ENCODE data around the gene CD302.
A peak's percentile ranks its signal among the peaks of the same experiment; 100 is the strongest.
"Not testable (repeated sequence)": the region's sequence is repeated elsewhere in the genome, so short reads cannot be mapped to it uniquely, and the experiment has no call there.

CD302 gene

DNA sequence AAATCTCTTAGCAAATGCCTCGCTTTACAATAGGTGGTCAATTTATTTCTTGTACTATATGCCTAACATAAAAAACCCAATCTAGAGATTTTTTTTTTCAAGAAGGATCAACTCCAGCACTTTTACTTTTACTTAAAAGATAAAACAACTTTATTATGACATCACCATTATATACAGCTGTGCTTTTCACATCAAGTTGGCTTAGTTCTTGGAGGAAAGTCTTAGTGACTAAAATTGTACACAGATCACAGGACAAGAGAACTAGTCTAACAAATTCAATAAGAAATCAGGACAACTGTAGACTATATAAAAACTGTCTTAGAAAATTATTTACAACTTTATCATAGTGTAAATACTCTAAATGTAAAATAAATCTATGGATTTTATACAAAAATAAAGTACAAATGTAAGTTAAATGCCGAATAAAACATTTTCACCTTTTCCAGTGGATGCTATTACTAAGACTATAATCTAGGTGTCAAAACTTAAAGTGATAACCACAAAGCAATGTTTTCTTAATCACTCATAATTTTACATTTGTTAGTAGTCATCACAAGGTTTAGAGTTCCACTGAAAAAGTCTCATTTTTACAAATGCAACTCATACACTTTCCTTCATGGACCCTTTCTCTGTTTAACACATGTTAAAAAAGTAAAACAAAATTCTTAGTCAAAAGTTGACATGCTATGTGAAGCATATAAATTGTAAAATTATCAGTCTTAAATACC is 5.4 kb upstream of the CD302 start:
- peaks cover 19% of the 10 kb centered on the region for H3K4me1 Mint-ChIP-seq (ENCODE audit: low read depth)
- H3K27ac Mint-ChIP-seq = no peak overlapping the region
- no peaks in the 10 kb centered on the region for H3K9me3 Mint-ChIP-seq (ENCODE audit: low read depth)
- no peak overlapping the region for H3K4me3 Mint-ChIP-seq
- H3K36me3 Mint-ChIP-seq = peaks cover 22% of the 10 kb centered on the region
- H3K27me3 Mint-ChIP-seq = peaks cover 4% of the 10 kb centered on the region

GRCh38 chr2:159802673-159803072 is 4.7 kb upstream of the CD302 start:
- Mint-ChIP-seq H3K36me3 (peaks cover 22% of the 10 kb centered on the region), H3K9me3 (ENCODE audit: low read depth) (no peaks in the 10 kb centered on the region), H3K4me3 (no peak overlapping the region), H3K4me1 (ENCODE audit: low read depth) (peaks cover 22% of the 10 kb centered on the region), H3K27me3 (peaks cover 5% of the 10 kb centered on the region), H3K27ac (no peak overlapping the region)

GRCh38 chr2:159799833-159800232 is 1.8 kb upstream of the CD302 start:
- Mint-ChIP-seq H3K4me1 (ENCODE audit: low read depth) (peaks cover 31% of the 10 kb centered on the region), H3K27ac (no peak overlapping the region), H3K27me3 (peaks cover 8% of the 10 kb centered on the region), H3K4me3 (no peak overlapping the region), H3K36me3 (peaks cover 9% of the 10 kb centered on the region), H3K9me3 (ENCODE audit: low read depth) (no peaks in the 10 kb centered on the region)

DNA sequence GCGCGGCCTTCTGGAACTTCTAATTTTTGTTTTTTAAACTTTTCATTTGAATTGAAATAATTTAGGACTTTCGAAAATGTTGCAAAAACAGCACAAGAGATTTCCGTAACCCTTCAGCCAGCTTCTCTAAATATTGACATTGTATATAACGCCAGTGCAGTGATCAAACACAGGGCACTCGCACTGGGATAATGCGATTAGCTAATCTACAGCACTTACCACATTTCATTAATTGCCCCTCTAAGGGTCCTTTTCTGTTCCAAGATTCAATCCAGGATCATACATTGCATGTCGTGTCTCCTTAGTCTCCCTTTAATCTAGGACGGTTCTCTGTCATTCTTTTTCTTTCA is 343 bp upstream of the CD302 start:
- Mint-ChIP-seq H3K9me3 (ENCODE audit: low read depth) (no peaks in the 10 kb centered on the region), H3K27ac (peak overlapping the region; percentile 64), H3K4me3 (peak overlapping the region; percentile 87), H3K36me3 (peaks cover 5% of the 10 kb centered on the region), H3K4me1 (ENCODE audit: low read depth) (peaks cover 29% of the 10 kb centered on the region), H3K27me3 (peaks cover 8% of the 10 kb centered on the region)

DNA sequence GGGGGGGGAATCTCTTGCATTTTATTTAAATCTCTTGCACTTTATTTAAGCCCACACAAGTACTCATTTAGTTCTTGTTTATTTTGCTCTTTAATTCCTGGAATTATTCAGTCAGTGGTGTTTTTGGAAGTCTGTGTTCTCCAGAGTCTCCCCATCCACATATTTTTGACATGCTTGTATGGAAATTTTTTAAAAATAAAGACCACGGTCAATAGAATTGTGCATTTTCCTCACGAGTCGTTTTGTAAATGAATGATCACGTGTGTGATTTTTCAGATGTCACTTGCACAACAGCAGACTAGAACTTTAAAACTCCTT is 824 bp downstream of the CD302 start:
- Mint-ChIP-seq H3K4me1 (ENCODE audit: low read depth) (peaks cover 23% of the 10 kb centered on the region), H3K4me3 (peak overlapping the region; percentile 83), H3K27me3 (peaks cover 8% of the 10 kb centered on the region), H3K27ac (no peak overlapping the region), H3K36me3 (peaks cover 5% of the 10 kb centered on the region), H3K9me3 (ENCODE audit: low read depth) (no peaks in the 10 kb centered on the region)

DNA sequence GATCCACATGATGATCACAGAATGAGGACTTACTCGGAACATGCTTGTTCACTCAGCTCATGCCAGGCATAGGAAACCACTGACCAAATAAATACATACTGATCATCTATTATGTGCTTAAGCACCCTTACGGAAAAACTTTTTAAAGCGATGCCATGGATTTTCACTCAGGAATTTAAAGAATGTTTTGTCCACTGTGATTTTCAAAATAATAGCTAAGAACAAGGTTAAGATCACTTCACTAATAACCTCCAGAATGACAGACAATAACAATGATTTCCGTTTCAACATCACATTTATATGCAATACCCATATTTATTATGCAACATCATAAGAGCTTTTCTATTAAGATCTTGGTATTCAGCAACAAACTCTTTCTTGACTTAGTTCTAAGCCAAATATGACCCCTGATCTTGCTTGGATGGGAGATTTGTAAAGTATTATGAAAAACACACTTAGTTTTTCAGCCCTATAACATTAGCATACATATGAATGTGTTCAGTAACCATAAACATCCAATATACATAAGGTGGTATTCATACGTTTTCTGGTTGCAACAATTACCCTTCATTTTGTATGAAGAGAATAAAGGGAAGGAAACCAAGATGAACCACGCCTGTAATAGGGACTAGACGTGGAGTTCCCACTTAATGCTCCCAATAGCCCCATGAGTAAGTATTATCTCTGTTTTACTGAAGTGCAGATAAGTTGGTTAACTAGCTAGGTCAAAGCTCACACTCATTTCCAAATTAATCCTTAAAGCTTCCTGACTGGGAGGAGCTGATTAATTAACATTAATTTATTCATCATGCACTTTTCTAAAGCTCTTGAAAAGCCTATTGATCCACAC is 1.9 kb downstream of the CD302 start:
- H3K9me3 Mint-ChIP-seq (ENCODE audit: low read depth) = no peaks in the 10 kb centered on the region
- H3K36me3 Mint-ChIP-seq = peaks cover 2% of the 10 kb centered on the region
- peaks cover 16% of the 10 kb centered on the region for H3K4me1 Mint-ChIP-seq (ENCODE audit: low read depth)
- H3K27me3 Mint-ChIP-seq = peaks cover 8% of the 10 kb centered on the region
- H3K4me3 Mint-ChIP-seq = peak overlapping the region; percentile 83
- H3K27ac Mint-ChIP-seq = no peak overlapping the region

DNA sequence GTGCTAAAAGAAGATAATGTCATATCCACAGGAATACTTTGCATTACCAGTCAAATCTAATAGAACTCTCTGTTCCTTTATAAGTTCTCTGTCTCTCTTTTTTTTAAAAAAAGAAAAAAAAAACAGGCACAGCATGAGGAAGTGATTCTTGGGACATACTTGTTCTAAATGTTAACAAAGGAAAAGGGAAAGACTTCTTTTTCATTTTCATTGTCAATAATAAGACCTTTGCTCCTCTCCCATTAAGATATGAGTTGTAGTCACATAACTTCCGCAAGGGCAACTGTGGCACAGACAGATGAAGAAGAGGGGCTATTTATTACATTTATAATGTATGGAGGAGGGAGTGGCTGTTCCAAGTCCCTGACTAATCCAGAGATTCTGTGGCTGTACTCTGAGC is 4.7 kb downstream of the CD302 start:
- peaks cover 11% of the 10 kb centered on the region for H3K4me1 Mint-ChIP-seq (ENCODE audit: low read depth)
- peaks cover 3% of the 10 kb centered on the region for H3K27me3 Mint-ChIP-seq
- no peak overlapping the region for H3K4me3 Mint-ChIP-seq

DNA sequence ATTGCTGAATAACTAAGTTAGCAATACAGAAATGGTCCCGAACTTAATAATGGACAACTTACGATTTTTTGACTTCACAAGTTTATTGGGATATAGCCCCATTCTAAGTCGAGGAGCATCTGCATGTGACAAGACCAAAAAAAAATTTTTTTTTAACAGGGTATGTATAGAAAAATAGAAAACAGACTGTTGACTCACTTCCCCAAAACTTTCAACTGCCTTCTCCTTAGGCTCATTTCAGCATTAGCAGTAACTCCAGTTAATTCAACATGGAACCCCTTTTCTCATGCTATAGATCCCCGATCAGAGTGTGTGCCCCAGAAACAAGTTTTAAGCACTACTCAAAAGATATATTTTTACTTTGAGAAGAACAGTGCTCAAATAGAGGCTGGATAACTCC is 5.4 kb downstream of the CD302 start:
- Mint-ChIP-seq H3K4me1 (ENCODE audit: low read depth) (peaks cover 7% of the 10 kb centered on the region), H3K27me3 (peaks cover 2% of the 10 kb centered on the region), H3K9me3 (ENCODE audit: low read depth) (no peaks in the 10 kb centered on the region), H3K27ac (no peak overlapping the region), H3K36me3 (no peaks in the 10 kb centered on the region), H3K4me3 (no peak overlapping the region)

More for the DNA sequence above, 4.7 kb downstream of the CD302 start:
- Mint-ChIP-seq H3K9me3 (ENCODE audit: low read depth) (no peaks in the 10 kb centered on the region), H3K27ac (no peak overlapping the region), H3K36me3 (no peaks in the 10 kb centered on the region)

DNA sequence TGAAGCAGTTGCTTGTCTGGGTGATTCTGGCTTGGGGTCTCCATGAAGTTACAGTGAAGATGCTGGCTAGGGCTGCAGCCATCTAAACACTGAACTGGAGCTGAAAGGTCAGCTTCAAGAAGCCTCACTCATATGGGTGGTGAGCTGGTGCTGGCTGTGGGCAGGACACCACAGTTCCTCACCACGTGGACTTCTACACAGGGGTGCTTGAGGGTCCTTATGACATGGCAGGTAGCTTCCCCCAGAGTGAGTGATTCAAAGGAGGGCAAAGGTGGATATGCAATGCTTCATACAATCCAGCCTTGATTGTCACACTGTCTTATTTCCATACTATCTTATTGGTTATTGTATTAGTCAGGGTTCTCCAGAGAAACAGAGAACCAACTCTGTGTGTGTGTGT is 6.0 kb downstream of the CD302 start:
- no peaks in the 10 kb centered on the region for H3K9me3 Mint-ChIP-seq (ENCODE audit: low read depth)
- H3K4me1 Mint-ChIP-seq (ENCODE audit: low read depth) = peaks cover 3% of the 10 kb centered on the region
- H3K4me3 Mint-ChIP-seq = no peak overlapping the region
- peaks cover 2% of the 10 kb centered on the region for H3K27me3 Mint-ChIP-seq
- H3K27ac Mint-ChIP-seq = no peak overlapping the region
- no peaks in the 10 kb centered on the region for H3K36me3 Mint-ChIP-seq

DNA sequence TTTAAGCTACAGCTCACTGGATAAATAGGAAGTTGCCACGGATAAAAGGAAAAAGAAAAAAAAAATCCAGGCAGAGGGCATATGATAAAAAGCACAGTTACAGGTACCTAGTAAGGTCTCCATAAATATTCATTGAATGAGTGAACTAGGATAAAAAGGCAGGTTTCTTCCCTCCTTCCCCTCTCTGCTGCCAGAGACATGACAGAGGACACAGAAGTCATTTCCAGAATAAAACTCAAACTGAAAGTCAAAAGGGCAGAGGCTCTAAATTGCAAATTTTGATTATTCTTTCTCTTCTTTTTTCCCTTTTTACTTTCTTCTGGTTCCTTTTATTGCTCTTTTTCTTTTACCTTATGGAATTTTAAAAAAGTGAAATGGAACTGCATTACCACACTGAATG is 7.7 kb downstream of the CD302 start:
- Mint-ChIP-seq H3K4me3 (no peak overlapping the region), H3K27ac (no peak overlapping the region), H3K4me1 (ENCODE audit: low read depth) (no peaks in the 10 kb centered on the region), H3K9me3 (ENCODE audit: low read depth) (no peaks in the 10 kb centered on the region), H3K36me3 (no peaks in the 10 kb centered on the region), H3K27me3 (no peaks in the 10 kb centered on the region)

- no peaks in the 10 kb centered on the region for H3K36me3 Mint-ChIP-seq
Observed at GRCh38 chr2:159788253-159788652, 9.8 kb downstream of the CD302 start.

DNA sequence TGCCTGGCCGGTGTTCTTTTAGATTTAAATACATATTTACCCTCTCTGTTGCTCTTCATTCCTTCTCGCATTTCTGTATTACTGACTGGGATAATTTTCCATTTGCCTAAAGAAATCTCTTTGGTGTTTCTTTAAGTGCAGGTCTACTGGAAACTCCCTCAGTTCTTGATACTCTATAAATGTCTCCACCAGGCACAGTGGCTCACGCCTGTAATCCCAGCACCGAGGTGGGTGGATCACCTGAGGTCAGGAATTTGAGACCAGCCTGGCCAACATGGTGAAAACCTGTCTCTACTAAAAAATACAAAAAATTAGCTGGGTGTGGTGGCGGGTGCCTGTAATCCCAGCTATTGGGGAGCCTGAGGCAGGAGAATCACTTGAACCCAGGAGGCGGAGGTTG is 10.4 kb downstream of the CD302 start:
- H3K4me3 Mint-ChIP-seq; H3K27ac Mint-ChIP-seq; H3K27me3 Mint-ChIP-seq; H3K4me1 Mint-ChIP-seq (ENCODE audit: low read depth); H3K9me3 Mint-ChIP-seq (ENCODE audit: low read depth); H3K36me3 Mint-ChIP-seq: not testable (repeated sequence)

More at GRCh38 chr2:159788253-159788652, 9.8 kb downstream of the CD302 start:
- H3K9me3 Mint-ChIP-seq (ENCODE audit: low read depth) = no peaks in the 10 kb centered on the region
- H3K4me1 Mint-ChIP-seq (ENCODE audit: low read depth) = no peaks in the 10 kb centered on the region
- no peaks in the 10 kb centered on the region for H3K27me3 Mint-ChIP-seq
- H3K27ac Mint-ChIP-seq = no peak overlapping the region
- H3K4me3 Mint-ChIP-seq = no peak overlapping the region

- H3K27ac Mint-ChIP-seq = no peak overlapping the region
- no peaks in the 10 kb centered on the region for H3K9me3 Mint-ChIP-seq (ENCODE audit: low read depth)
- H3K4me3 Mint-ChIP-seq = no peak overlapping the region
- no peaks in the 10 kb centered on the region for H3K27me3 Mint-ChIP-seq
- no peaks in the 10 kb centered on the region for H3K36me3 Mint-ChIP-seq
- no peaks in the 10 kb centered on the region for H3K4me1 Mint-ChIP-seq (ENCODE audit: low read depth)
Observed at GRCh38 chr2:159786938-159787337, 11.1 kb downstream of the CD302 start.

GRCh38 chr2:159785195-159785594 is 12.8 kb downstream of the CD302 start:
- H3K27ac Mint-ChIP-seq = no peak overlapping the region
- H3K4me3 Mint-ChIP-seq = no peak overlapping the region
- H3K27me3 Mint-ChIP-seq = no peaks in the 10 kb centered on the region
- no peaks in the 10 kb centered on the region for H3K9me3 Mint-ChIP-seq (ENCODE audit: low read depth)
- no peaks in the 10 kb centered on the region for H3K4me1 Mint-ChIP-seq (ENCODE audit: low read depth)
- no peaks in the 10 kb centered on the region for H3K36me3 Mint-ChIP-seq

- H3K4me1 Mint-ChIP-seq (ENCODE audit: low read depth); H3K36me3 Mint-ChIP-seq; H3K27ac Mint-ChIP-seq; H3K27me3 Mint-ChIP-seq; H3K4me3 Mint-ChIP-seq; H3K9me3 Mint-ChIP-seq (ENCODE audit: low read depth): not testable (repeated sequence)
Observed at GRCh38 chr2:159784744-159785143, 13.3 kb downstream of the CD302 start.

DNA sequence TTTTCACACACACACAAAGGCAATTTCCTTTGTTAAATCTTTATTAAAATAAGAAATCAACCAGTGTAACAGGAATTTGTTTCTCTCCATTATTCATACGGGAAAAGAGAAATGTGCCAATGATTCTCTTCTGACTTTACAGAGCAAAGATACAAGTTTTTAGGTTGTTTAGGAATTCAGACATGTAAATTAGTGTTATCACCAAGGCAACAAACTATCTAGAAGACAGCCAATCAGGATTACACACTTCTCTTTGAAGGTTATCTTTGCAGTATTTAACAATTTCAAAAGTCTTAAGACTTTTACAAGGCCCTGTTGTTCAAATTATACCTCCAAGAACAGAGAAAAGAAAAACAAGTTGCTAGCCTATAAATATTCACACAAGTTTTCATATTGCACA is 14.5 kb downstream of the CD302 start:
- Mint-ChIP-seq H3K4me3 (no peak overlapping the region), H3K4me1 (ENCODE audit: low read depth) (no peaks in the 10 kb centered on the region), H3K27me3 (no peaks in the 10 kb centered on the region), H3K9me3 (ENCODE audit: low read depth) (no peaks in the 10 kb centered on the region), H3K27ac (no peak overlapping the region), H3K36me3 (no peaks in the 10 kb centered on the region)

Data from activated naive CD8-positive, alpha-beta T cell (primary cell).